ENCODE measurements around the gene TMEM145.

TMEM145 gene

GRCh38 chr19:42362891-42363440 lies 49.9 kb downstream of the TMEM145 start:
- no peak for TF ChIP-seq CTCF (IDR thresholded peaks at IDR 0.05; ENCODE audit: extremely low read depth, missing control alignments)
- no peak for DNase-seq (ENCODE audit: low spot score)

GRCh38 chr19:42363614-42364346 lies 50.7 kb downstream of the TMEM145 start:
- no peak for TF ChIP-seq CTCF (IDR thresholded peaks at IDR 0.05; ENCODE audit: extremely low read depth, missing control alignments)
- DNase-seq (ENCODE audit: low spot score): peak; percentile 80

GRCh38 chr19:42366673-42367072 lies 53.6 kb downstream of the TMEM145 start:
- no peak for TF ChIP-seq CTCF (IDR thresholded peaks at IDR 0.05; ENCODE audit: extremely low read depth, missing control alignments)

GRCh38 chr19:42367929-42368328 lies 54.8 kb downstream of the TMEM145 start:
- DNase-seq (ENCODE audit: low spot score): no peak
- TF ChIP-seq CTCF (IDR thresholded peaks at IDR 0.05; ENCODE audit: extremely low read depth, missing control alignments): no peak

More at GRCh38 chr19:42366673-42367072, 53.6 kb downstream of the TMEM145 start:
- no peak for DNase-seq (ENCODE audit: low spot score)

GRCh38 chr19:42368360-42368759 lies 55.3 kb downstream of the TMEM145 start:
- no peak for TF ChIP-seq CTCF (IDR thresholded peaks at IDR 0.05; ENCODE audit: extremely low read depth, missing control alignments)

GRCh38 chr19:42368765-42369164 lies 55.7 kb downstream of the TMEM145 start:
- no peak for DNase-seq (ENCODE audit: low spot score)
- TF ChIP-seq CTCF (IDR thresholded peaks at IDR 0.05; ENCODE audit: extremely low read depth, missing control alignments): no peak

More at GRCh38 chr19:42368360-42368759, 55.3 kb downstream of the TMEM145 start:
- no peak for DNase-seq (ENCODE audit: low spot score)

- no peak for TF ChIP-seq CTCF (IDR thresholded peaks at IDR 0.05; ENCODE audit: extremely low read depth, missing control alignments)
- DNase-seq (ENCODE audit: low spot score): no peak
Observed at GRCh38 chr19:42369433-42370067, 56.4 kb downstream of the TMEM145 start.

Measured in GM20000 (cell line).